ENCODE data around the gene SURF1. TPM values are rescaled to one million over a fixed set of nuclear protein-coding genes. Genes with fewer than 3 reads are reported as not detected.

SURF1 gene
- 24.5 and 26.9 TPM in 2 replicates for total RNA-seq

GRCh38 chr9:133356391-133357091, at the start of gene SURF1, which contains the start of gene SURF2:
SURF1 (minus strand) TSS chr9:133356487; CDS start chr9:133356453, 34 bp downstream.
SURF2 (plus strand) TSS chr9:133356550; CDS start chr9:133356593, 43 bp downstream.

GRCh38 chr9:133375724-133376654, 19.7 kb upstream of the SURF1 start, which contains the start of the genes STKLD1 and SURF4:
STKLD1 (plus strand) TSS chr9:133376366; CDS start chr9:133376474, 108 bp downstream.
SURF4 (minus strand) TSS chr9:133376060; CDS start chr9:133375969, 91 bp downstream.

GRCh38 chr9:133347985-133348717, 8.1 kb downstream of the SURF1 start, which contains the start of the genes MED22 and RPL7A:
MED22 (minus strand) TSS chr9:133348131; CDS start chr9:133346662, 1,469 bp downstream.
RPL7A (plus strand) TSS chr9:133348218; CDS start chr9:133348244, 26 bp downstream.

GRCh38 chr9:133335924-133336811, 20.1 kb downstream of the SURF1 start, which contains the start of gene SURF6:
SURF6 (minus strand) TSS chr9:133336188; CDS start chr9:133336132, 56 bp downstream.

Other genes with a start within 250 kb of the SURF1 start
- 30.5 and 32.1 TPM in 2 replicates for gene RALGDS, start 235.2 kb downstream of the SURF1 start, total RNA-seq
- gene GBGT1, start 192.6 kb downstream of the SURF1 start, total RNA-seq = 4.1 and 6.3 TPM in 2 replicates
- not detected in 2 replicates for gene OBP2B, start 147.2 kb downstream of the SURF1 start, total RNA-seq
- gene ABO, start 81.3 kb downstream of the SURF1 start, total RNA-seq = not detected in 2 replicates
- gene SURF6, start 20.3 kb downstream of the SURF1 start, total RNA-seq = 14.3 and 23.1 TPM in 2 replicates
- gene MED22, start 8.4 kb downstream of the SURF1 start, total RNA-seq = 20.7 and 30.9 TPM in 2 replicates
- 2,808 and 3,173 TPM in 2 replicates for gene RPL7A, start 8.3 kb downstream of the SURF1 start, total RNA-seq
- gene SURF2, start 63 bp upstream of the SURF1 start, total RNA-seq = 8.7 and 27.4 TPM in 2 replicates
- 391 and 461 TPM in 2 replicates for gene SURF4, start 19.6 kb upstream of the SURF1 start, total RNA-seq
- not detected in 2 replicates for gene STKLD1, start 19.9 kb upstream of the SURF1 start, total RNA-seq
- gene REXO4, start 61.5 kb upstream of the SURF1 start, total RNA-seq = 17.9 and 25.1 TPM in 2 replicates
- gene ADAMTS13, start 65.9 kb upstream of the SURF1 start, total RNA-seq = 1.4 and 1.5 TPM in 2 replicates
- gene CACFD1, start 103.5 kb upstream of the SURF1 start, total RNA-seq = 4.2 and 9.9 TPM in 2 replicates
- 50.4 and 66.9 TPM in 2 replicates for gene SLC2A6, start 122.6 kb upstream of the SURF1 start, total RNA-seq
- not detected in 2 replicates for gene MYMK, start 168.5 kb upstream of the SURF1 start, total RNA-seq
- 52.5 and 53.6 TPM in 2 replicates for gene ADAMTSL2, start 178.2 kb upstream of the SURF1 start, total RNA-seq

Measured in cardiac atrium fibroblast (primary cell).